WERI-Rb-1 (cell line): ENCODE measurements around the gene HOXA2.

Experiments
- DNase-seq: peaks from one replicate; pipeline ENCODE4 v3.0.0-alpha.2; 2020
- H3K27ac ChIP-seq: fragments of 250-450 bp; sonication (Bioruptor Pico); 2 replicates; pipeline ENCODE4 v1.5.1; 2020; ENCODE audit warnings: mild to moderate bottlenecking, moderate library complexity
- H3K27me3 ChIP-seq: fragments of 250-450 bp; sonication (Bioruptor Pico); 2 replicates; pipeline ENCODE4 v1.5.1; 2021; ENCODE audit warnings: mild to moderate bottlenecking, low read depth, moderate library complexity; ENCODE audit not compliant: insufficient read depth, severe bottlenecking
- H3K36me3 ChIP-seq: fragments of 250-450 bp; sonication (Bioruptor Pico); 2 replicates; pipeline ENCODE4 v1.5.1; 2020; ENCODE audit warnings: mild to moderate bottlenecking, moderate library complexity
- H3K4me3 ChIP-seq: 2 replicates; pipeline ENCODE4 v1.5.1; 2011; ENCODE audit warnings: low read depth, mild to moderate bottlenecking, control low read depth, low read length
- H3K9me3 ChIP-seq: fragments of 250-450 bp; sonication (Bioruptor Pico); 2 replicates; pipeline ENCODE4 v1.5.1; 2021; ENCODE audit warnings: mild to moderate bottlenecking, moderate library complexity; ENCODE audit not compliant: severe bottlenecking
- TF ChIP-seq, protein P1 (sequence below): IDR thresholded peaks from 2 replicates; pipeline ENCODE4 v1.5.1; 2011; ENCODE audit warnings: low read depth, mild to moderate bottlenecking, control low read depth, inconsistent platforms, low read length

Gene HOXA2

DNA sequence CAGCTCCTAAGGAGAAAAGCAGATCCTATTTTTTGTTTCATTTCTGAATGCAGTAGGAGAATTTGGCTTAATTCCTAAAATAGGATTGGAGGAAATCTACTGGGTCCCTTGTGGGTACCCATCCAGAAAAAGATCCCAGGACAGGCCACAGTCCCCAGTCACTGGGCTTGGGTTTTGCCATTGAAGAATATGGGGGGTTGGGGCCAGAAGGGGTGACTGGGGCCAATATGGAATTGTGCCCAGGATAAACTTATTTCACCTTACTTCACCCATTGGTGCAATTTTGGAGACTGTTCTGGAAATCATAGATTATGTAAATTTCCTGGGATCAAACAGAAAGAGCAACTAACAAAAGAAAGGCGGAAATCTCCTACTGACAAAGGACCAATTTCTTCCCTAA is 36.0 kb upstream of the HOXA2 start:
- no peak overlapping the region for H3K4me3 ChIP-seq
- H3K36me3 ChIP-seq, result no peaks in the 10 kb centered on the region
- DNase-seq, result no peak
- H3K27ac ChIP-seq, result no peak overlapping the region
- peaks cover 56% of the 10 kb centered on the region for H3K27me3 ChIP-seq
- TF ChIP-seq, protein P1, sequence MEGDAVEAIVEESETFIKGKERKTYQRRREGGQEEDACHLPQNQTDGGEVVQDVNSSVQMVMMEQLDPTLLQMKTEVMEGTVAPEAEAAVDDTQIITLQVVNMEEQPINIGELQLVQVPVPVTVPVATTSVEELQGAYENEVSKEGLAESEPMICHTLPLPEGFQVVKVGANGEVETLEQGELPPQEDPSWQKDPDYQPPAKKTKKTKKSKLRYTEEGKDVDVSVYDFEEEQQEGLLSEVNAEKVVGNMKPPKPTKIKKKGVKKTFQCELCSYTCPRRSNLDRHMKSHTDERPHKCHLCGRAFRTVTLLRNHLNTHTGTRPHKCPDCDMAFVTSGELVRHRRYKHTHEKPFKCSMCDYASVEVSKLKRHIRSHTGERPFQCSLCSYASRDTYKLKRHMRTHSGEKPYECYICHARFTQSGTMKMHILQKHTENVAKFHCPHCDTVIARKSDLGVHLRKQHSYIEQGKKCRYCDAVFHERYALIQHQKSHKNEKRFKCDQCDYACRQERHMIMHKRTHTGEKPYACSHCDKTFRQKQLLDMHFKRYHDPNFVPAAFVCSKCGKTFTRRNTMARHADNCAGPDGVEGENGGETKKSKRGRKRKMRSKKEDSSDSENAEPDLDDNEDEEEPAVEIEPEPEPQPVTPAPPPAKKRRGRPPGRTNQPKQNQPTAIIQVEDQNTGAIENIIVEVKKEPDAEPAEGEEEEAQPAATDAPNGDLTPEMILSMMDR, result no peak
- no peaks in the 10 kb centered on the region for H3K9me3 ChIP-seq

DNA sequence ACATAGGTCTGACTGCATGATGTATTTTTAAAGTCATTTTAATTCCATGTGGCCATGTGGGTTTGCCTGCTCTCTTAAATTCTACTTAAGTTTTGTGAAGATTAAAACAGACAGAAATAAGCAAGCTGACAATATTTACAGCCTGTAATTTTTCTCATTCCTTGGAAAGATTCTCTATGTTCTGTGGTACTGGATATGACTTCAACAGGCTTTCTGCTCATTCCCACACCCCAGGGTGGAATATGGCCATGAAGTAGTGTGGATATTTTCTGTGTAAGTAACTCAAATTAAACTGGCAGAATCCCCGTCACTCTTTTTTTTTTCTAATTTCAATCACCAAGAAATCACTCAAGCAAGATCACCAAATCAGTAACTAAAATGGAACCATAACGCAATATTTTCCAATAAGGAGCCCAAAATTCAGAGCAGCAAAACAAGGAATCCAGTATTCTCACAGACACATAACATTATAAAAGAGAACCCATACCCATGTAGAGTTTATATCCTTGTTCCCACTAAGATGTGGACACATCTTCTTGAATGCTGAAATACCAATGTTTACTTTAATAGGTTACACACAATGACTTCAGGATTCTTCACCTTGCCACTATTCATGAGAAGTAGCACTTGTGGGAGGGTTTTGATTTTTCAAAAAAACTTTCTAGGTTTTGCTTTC is 35.3 kb upstream of the HOXA2 start:
- no peak for DNase-seq
- H3K4me3 ChIP-seq, result no peak overlapping the region
- H3K27ac ChIP-seq, result no peak overlapping the region
- H3K27me3 ChIP-seq, result peaks cover 50% of the 10 kb centered on the region
- TF ChIP-seq, protein P1, result no peak
- H3K36me3 ChIP-seq, result no peaks in the 10 kb centered on the region
- no peaks in the 10 kb centered on the region for H3K9me3 ChIP-seq

DNA sequence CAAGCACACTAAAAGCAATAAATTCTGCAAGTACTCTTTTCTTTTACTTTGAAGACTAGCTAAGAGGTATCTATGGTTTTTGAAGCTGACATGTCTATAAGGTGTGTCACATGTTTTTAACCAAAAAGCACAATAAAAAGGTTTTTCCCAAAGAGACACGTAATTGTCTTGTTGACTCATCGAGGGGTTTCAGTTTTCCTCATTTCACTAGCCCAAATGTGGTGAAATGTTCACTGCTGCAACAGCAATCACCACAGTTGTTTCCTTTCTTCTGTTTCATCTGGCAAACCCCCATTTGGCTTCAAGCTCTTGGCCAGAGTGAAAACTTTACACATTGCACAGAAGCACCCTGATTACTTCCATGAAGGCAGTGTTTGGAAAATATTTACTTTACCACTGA is 31.9 kb upstream of the HOXA2 start:
- peaks cover 46% of the 10 kb centered on the region for H3K27me3 ChIP-seq

DNA sequence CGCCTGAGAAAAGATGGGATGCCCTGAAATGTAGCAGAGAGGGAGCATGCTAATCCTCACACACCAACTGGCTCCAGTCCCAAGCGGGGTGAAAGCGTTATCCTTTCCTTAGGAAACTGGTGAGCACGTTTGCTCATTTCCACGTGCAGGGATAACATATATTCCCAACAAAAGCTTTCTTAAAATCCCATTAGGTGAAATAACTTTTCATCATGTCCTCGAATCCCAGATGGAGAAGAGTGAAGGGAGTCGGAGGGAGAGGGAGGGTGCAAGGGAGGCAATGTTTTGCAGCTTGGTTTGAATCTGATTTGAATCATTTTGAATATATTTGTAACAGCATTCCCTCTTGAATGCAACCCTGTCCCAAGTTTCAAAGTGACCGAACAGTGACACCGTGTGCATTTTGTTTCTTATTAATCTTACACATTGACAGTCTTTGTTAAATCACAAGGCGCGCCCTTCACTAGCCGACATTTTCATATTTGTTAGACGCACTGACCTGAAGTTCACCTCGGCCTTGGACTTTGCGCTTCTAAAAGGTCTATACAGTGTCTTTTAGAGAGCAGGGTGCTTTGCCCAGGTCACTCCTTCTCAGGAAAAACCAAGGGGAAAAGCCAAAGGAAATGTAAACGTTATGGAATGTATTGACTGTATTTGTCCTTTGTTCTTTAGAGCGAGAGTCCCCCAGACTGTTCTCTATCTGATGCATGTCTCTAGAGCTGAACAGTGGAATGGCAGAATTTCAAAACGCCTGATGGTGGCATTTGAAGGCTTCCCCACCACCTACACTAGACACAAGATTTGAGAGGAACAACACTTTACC is 31.1 kb upstream of the HOXA2 start:
- TF ChIP-seq, protein P1, result no peak
- Histone ChIP-seq H3K4me3 (no peak overlapping the region), H3K9me3 (no peaks in the 10 kb centered on the region), H3K27me3 (peaks cover 46% of the 10 kb centered on the region), H3K36me3 (no peaks in the 10 kb centered on the region), H3K27ac (no peak overlapping the region)
- no peak for DNase-seq

More for the DNA sequence above, 31.9 kb upstream of the HOXA2 start:
- DNase-seq, result no peak
- TF ChIP-seq, protein P1, result no peak
- Histone ChIP-seq H3K36me3 (no peaks in the 10 kb centered on the region), H3K4me3 (no peak overlapping the region), H3K27ac (no peak overlapping the region), H3K9me3 (no peaks in the 10 kb centered on the region)

DNA sequence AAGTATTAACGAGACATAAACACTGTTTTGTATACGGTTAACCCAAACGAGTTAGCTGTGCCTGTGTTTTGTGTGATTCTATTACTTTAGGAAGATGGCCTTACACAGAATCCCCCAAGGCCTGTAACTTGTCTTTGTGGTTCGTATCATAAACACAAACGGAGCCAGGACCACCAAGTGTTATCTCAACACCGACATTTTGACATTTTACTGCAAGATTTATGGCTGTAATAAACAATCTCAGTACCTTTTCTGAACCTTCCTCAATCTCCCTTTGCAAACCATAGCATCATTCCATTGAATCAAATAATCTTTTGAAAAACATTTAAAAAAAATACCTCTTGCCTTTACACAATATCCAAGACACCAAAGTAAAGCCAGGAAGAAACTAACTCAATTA is 30.5 kb upstream of the HOXA2 start:
- H3K27me3 ChIP-seq, result peaks cover 46% of the 10 kb centered on the region
- TF ChIP-seq, protein P1, result no peak
- H3K9me3 ChIP-seq, result no peaks in the 10 kb centered on the region
- H3K4me3 ChIP-seq, result no peak overlapping the region
- H3K36me3 ChIP-seq, result no peaks in the 10 kb centered on the region
- H3K27ac ChIP-seq, result no peak overlapping the region
- no peak for DNase-seq
